Measurements from ENCODE around the gene MX1. TPM values are rescaled to one million over a fixed set of nuclear protein-coding genes. Genes with fewer than 3 reads are reported as not detected.

MX1 gene
- total RNA-seq, 1 experiment from 2014 or later = 6.4 TPM

- Histone ChIP-seq H3K79me2 (ENCODE audit: low read depth) (no peaks in the 10 kb centered on the region), H3K36me3 (ENCODE audit: low read depth) (no peaks in the 10 kb centered on the region), H3K27ac (no peak overlapping the region), H3F3A (ENCODE audit: insufficient read depth, low read depth) (no peaks in the 10 kb centered on the region), H3K9me3 (ENCODE audit: insufficient read depth, low read depth) (no peaks in the 10 kb centered on the region), H2AFZ (peak overlapping the region; percentile 83), H3K4me2 (peak overlapping the region; percentile 82), H3K4me3 (peak overlapping the region; percentile 61), H4K20me1 (ENCODE audit: insufficient read depth) (no peaks in the 10 kb centered on the region), H3K9me2 (ENCODE audit: insufficient read depth) (no peaks in the 10 kb centered on the region), H3K4me1 (replicated peaks; ENCODE audit: insufficient read depth) (no peaks in the 10 kb centered on the region), H3K27me3 (ENCODE audit: insufficient read depth, low read depth) (no peaks in the 10 kb centered on the region; the same call in 1 of the 2 replicates)
- intact Hi-C loops (cut with micrococcal nuclease; ENCODE audit: unreplicated experiment) = loop anchor here (10.0 kb wide), 1 partner anchor 98 kb away; no protein-coding TSS in a partner anchor
- DNase-seq = peak in 1 of 2 experiments; percentile 25
- BruUV-seq (replicated peaks) = no TSS peak
- ChIA-PET CTCF (no interaction called here), POLR2A (ENCODE audit: unreplicated experiment) (no interaction called here)
- TF ChIP-seq EZH2 (IDR thresholded peaks at IDR 0.05; ENCODE audit: low read depth) = no peak
- TF ChIP-seq CTCF (conservative IDR thresholded peaks at IDR 0.05) = no peak
Observed at GRCh38 chr21:41506611-41507520, 80.8 kb downstream of the MX1 start.

DNA sequence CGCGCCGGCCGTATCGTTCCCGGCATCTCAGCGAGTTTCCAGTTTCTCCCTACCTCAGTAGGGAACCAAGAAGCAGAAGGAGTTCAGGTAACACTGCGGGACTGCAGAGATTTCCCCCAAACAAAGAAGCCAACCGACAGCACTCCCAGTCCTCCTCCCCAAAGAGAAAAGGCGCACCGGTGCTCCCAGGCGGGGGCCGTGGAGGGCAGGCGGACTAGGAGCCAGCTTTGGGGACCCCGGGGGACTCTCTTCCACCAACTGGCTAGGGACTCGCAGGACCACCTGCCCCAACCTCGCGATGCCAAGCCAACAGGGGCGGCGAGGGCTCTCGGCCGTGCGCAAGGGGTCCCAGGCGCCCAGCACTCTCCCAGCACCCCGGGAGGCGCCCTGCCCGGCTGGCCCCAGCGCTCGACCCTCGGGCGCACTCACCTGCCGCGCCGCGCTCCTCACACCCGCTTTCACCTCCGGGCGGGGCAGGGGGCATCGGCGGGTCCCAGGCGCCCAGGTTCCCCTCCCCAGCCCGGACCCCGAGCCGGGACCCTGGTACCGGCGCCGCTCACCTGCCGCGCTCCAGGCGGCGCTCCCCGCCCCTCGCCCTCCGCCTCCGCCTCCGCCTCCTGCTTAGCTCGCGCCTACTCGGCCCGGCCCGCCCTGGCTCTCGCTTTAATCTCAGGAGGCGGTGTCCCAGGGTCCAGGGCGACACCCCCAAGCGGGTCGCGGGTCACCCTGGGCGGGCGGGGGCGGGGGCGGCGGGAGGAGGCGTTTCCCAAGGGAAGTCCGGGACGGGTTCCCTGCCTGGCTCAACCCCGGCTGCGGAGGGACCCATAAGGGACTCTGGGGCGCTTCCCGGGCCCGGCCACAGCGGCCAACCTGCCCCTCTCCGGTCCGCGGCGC, 81.7 kb downstream of the MX1 start, which contains the start of gene TMPRSS2:
Gene TMPRSS2 (minus strand): TSS at position 638 of the 894 bp plus-strand sequence. CDS start 10,025 bp downstream, outside the sequence.
- Histone ChIP-seq H3K36me3 (ENCODE audit: low read depth) (no peaks in the 10 kb centered on the region), H3K4me3 (peak within 1 kb of the TSS; percentile 61), H3F3A (ENCODE audit: insufficient read depth, low read depth) (no peaks in the 10 kb centered on the region), H3K9me2 (ENCODE audit: insufficient read depth) (no peaks in the 10 kb centered on the region), H3K4me2 (peak within 1 kb of the TSS; percentile 82), H3K79me2 (ENCODE audit: low read depth) (no peaks in the 10 kb centered on the region), H3K4me1 (replicated peaks; ENCODE audit: insufficient read depth) (no peaks in the 10 kb centered on the region), H3K27ac (no peak within 1 kb of the TSS), H2AFZ (peak within 1 kb of the TSS; percentile 83), H4K20me1 (ENCODE audit: insufficient read depth) (no peaks in the 10 kb centered on the region), H3K27me3 (ENCODE audit: insufficient read depth, low read depth) (no peaks in the 10 kb centered on the region; the same call in 1 of the 2 replicates), H3K9me3 (ENCODE audit: insufficient read depth, low read depth) (no peaks in the 10 kb centered on the region)
- intact Hi-C loops (cut with micrococcal nuclease; ENCODE audit: unreplicated experiment) = loop anchor here (10.0 kb wide), 1 partner anchor 97 kb away; no protein-coding TSS in a partner anchor
- DNase-seq = peak; percentile 35 to 55
- POLR2A ChIA-PET (ENCODE audit: unreplicated experiment) = interaction anchor here (0.5 kb wide), 1 partner anchor 202 kb away, joined by 8 read pairs; no protein-coding TSS in a partner anchor
- TF ChIP-seq EZH2 (IDR thresholded peaks at IDR 0.05; ENCODE audit: low read depth) = no peak
- TF ChIP-seq CTCF (conservative IDR thresholded peaks at IDR 0.05) = no peak
- CTCF ChIA-PET = no interaction called here
- BruUV-seq (replicated peaks) = no TSS peak

Data from PC-9 (cell line).